ENCODE data around the gene AMIGO2.

Gene AMIGO2

DNA sequence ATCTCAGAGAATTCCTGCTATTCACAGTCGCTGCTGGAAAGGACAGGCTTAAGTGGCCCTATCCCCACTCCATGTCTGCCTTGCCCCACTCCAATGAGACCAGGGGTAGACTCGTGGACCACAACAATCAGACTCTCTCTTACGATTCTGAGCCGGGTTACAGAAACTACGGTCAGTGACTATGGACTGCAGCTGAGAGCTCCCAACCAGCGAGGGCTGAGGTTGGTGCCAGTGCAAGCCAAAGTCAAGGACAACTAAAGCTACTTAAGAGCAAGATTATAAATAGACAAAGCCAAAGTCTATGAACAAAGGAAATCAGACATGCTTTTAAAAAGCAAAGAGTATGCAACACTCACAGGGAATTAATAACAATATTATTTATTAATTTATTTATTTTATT, 18.3 kb upstream of the AMIGO2 start:
- Histone ChIP-seq H3K4me3 (ENCODE audit: control insufficient read depth in 1 of 7, extremely low read depth in 1 of 7, insufficient read depth in 4 of 7, low read depth in 2 of 7, low read length in 6 of 7) (no peak overlapping the region), H3K27ac (ENCODE audit: insufficient read depth in 1 of 2, low read depth in 1 of 2, low read length in 2 of 2, poor library complexity in 1 of 2, severe bottlenecking in 2 of 2) (no peak overlapping the region), H3K4me1 (ENCODE audit: control extremely low read depth in 1 of 4, control insufficient read depth in 4 of 4, insufficient read depth in 4 of 4, low read length in 3 of 4) (no peaks in the 10 kb centered on the region), H3K36me3 (ENCODE audit: control insufficient read depth in 4 of 4, insufficient read depth in 4 of 4, low read length in 3 of 4) (no peaks in the 10 kb centered on the region), H3K27me3 (replicated peaks in 2 of 5; ENCODE audit: control insufficient read depth in 4 of 5, insufficient read depth in 5 of 5, low read length in 4 of 5) (no peaks in the 10 kb centered on the region), H3K9me3 (ENCODE audit: control extremely low read depth in 1 of 5, control insufficient read depth in 4 of 5, insufficient read depth in 2 of 5, low read depth in 1 of 5, low read length in 4 of 5) (no peaks in the 10 kb centered on the region)
- 100% methylated on average over 5 of the region's 6 CpGs for WGBS (ENCODE audit: insufficient coverage)
- CTCF ChIA-PET: no interaction called here
- POLR2A ChIA-PET: no interaction called here
- DNase-seq: no peak

DNA sequence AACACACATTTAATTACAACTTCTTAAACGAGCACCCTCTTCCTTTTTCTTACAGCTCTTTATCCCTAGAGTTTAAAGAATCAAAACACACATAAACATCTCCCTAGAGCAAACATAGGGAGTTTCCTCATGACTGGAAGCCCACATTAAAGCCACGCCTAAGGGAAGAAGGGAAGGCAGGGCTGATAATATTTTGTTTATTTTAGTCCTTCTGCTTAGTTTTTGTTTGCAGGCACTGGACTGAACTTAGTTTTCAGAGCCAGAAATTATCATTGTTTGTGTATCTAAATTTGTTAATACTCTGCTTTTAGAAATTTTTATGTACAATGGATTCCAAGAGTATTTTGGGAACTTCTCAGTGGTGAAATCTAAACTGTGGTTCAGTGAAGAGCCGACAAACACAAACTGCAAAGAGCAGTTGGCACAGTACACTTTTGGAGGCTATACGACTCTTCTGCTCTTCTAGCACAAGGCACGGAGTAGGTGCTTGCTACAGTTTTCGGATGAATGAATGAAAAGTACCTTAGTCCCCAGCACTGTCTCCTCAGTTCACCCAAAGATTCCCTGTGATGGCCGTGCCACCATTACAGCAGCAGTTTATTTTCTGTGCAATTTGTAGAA, 17.6 kb upstream of the AMIGO2 start:
- ChIA-PET CTCF (interaction anchor here (1.3 to 1.4 kb wide), 2 partner anchors 11 to 27 kb away, joined by 3 to 4 read pairs; no protein-coding TSS in a partner anchor), POLR2A (no interaction called here)
- H3K9me3 ChIP-seq (ENCODE audit: control extremely low read depth in 1 of 5, control insufficient read depth in 4 of 5, insufficient read depth in 2 of 5, low read depth in 1 of 5, low read length in 4 of 5): no peaks in the 10 kb centered on the region
- 98% methylated on average over 7 of the region's 7 CpGs for WGBS (ENCODE audit: insufficient coverage)
- H3K36me3 ChIP-seq (ENCODE audit: control insufficient read depth in 4 of 4, insufficient read depth in 4 of 4, low read length in 3 of 4): no peaks in the 10 kb centered on the region
- H3K27ac ChIP-seq (ENCODE audit: insufficient read depth in 1 of 2, low read depth in 1 of 2, low read length in 2 of 2, poor library complexity in 1 of 2, severe bottlenecking in 2 of 2): no peak overlapping the region
- no peaks in the 10 kb centered on the region for H3K4me1 ChIP-seq (ENCODE audit: control extremely low read depth in 1 of 4, control insufficient read depth in 4 of 4, insufficient read depth in 4 of 4, low read length in 3 of 4)
- no peak overlapping the region for H3K4me3 ChIP-seq (ENCODE audit: control insufficient read depth in 1 of 7, extremely low read depth in 1 of 7, insufficient read depth in 4 of 7, low read depth in 2 of 7, low read length in 6 of 7)
- H3K27me3 ChIP-seq (replicated peaks in 2 of 5; ENCODE audit: control insufficient read depth in 4 of 5, insufficient read depth in 5 of 5, low read length in 4 of 5): no peaks in the 10 kb centered on the region
- no peak for DNase-seq

DNA sequence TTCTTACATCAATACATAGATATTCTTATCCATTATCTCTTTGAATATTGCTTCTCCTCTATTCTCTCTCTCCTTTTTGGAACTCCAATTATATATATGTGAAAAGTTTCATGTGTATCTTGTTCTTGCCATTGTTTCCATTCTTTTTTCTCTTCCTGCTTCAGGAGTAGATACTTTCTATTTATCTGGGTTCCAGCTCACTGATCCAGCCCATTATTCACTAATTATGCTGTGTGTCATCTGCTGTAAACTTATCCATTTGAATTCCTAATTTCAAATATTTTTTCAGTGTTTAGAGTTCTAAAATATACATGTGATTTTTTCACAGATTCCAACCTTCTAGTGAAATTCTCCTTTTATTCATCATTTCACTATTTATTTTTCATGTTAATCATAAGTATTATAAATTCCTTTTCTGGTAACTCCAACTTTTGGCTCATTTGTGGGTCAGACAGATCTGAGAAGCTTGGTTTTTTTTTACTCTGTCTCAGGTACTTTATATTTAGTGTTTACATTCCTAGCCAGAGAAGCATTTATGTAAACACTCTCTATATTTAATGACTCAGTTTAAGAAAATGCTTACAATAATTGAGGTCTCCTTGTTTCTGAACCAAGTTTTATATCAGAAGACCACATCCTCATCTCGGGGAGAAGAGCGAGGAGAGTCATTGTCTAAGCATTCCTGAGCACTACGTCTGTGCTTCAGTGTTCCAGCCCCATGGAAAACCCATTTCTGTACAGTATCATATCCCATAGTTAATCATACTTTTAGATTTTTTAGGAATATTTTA, 15.9 kb upstream of the AMIGO2 start:
- DNase-seq: no peak
- CTCF ChIA-PET: interaction anchor here (0.6 to 1.4 kb wide), 5 partner anchors 13 to 302 kb away, joined by 3 to 4 read pairs (median 3); no protein-coding TSS in a partner anchor
- POLR2A ChIA-PET: interaction anchor here (0.5 to 0.7 kb wide), 2 partner anchors 55 to 261 kb away, joined by 4 read pairs; no protein-coding TSS in a partner anchor
- Histone ChIP-seq H3K27ac (ENCODE audit: insufficient read depth in 1 of 2, low read depth in 1 of 2, low read length in 2 of 2, poor library complexity in 1 of 2, severe bottlenecking in 2 of 2) (no peak overlapping the region), H3K4me3 (ENCODE audit: control insufficient read depth in 1 of 7, extremely low read depth in 1 of 7, insufficient read depth in 4 of 7, low read depth in 2 of 7, low read length in 6 of 7) (no peak overlapping the region), H3K9me3 (ENCODE audit: control extremely low read depth in 1 of 5, control insufficient read depth in 4 of 5, insufficient read depth in 2 of 5, low read depth in 1 of 5, low read length in 4 of 5) (peaks cover 0 to 3% (median 0%) of the 10 kb centered on the region in 5 experiments), H3K4me1 (ENCODE audit: control extremely low read depth in 1 of 4, control insufficient read depth in 4 of 4, insufficient read depth in 4 of 4, low read length in 3 of 4) (no peaks in the 10 kb centered on the region), H3K27me3 (replicated peaks in 2 of 5; ENCODE audit: control insufficient read depth in 4 of 5, insufficient read depth in 5 of 5, low read length in 4 of 5) (no peaks in the 10 kb centered on the region), H3K36me3 (ENCODE audit: control insufficient read depth in 4 of 4, insufficient read depth in 4 of 4, low read length in 3 of 4) (no peaks in the 10 kb centered on the region)
- WGBS (ENCODE audit: insufficient coverage): no CpG with 5 or more reads among the region's 3 CpGs

DNA sequence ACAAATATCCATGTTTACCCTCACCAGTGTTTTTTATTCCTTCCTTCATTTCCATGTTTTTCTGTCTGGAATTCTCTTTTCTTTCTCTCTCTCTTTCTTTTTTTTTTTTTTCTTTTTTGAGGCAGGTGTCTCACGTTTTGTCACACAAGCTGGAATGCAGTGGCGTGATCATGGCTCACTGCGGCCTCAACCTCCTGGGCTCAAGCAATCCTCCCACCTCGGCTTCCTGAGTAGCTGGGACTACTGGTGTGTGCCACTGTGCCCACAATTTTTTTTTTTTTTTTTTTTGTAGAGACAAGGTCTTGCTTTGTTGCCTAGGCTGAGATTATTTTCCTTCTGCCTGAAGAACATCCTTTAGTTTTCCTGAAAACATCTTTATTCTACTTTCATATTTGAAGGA, 15.0 kb upstream of the AMIGO2 start:
- no peak for DNase-seq
- ChIA-PET CTCF (interaction anchor here (1.0 to 1.1 kb wide), 3 partner anchors 11 to 302 kb away, joined by 3 to 4 read pairs (median 3); no protein-coding TSS in a partner anchor), POLR2A (interaction anchor here (0.7 kb wide), 1 partner anchor 54 kb away, joined by 4 read pairs; no protein-coding TSS in a partner anchor)
- Histone ChIP-seq H3K4me1 (ENCODE audit: control extremely low read depth in 1 of 4, control insufficient read depth in 4 of 4, insufficient read depth in 4 of 4, low read length in 3 of 4) (no peaks in the 10 kb centered on the region), H3K27me3 (replicated peaks in 2 of 5; ENCODE audit: control insufficient read depth in 4 of 5, insufficient read depth in 5 of 5, low read length in 4 of 5) (no peaks in the 10 kb centered on the region), H3K27ac (ENCODE audit: insufficient read depth in 1 of 2, low read depth in 1 of 2, low read length in 2 of 2, poor library complexity in 1 of 2, severe bottlenecking in 2 of 2) (no peak overlapping the region), H3K4me3 (ENCODE audit: control insufficient read depth in 1 of 7, extremely low read depth in 1 of 7, insufficient read depth in 4 of 7, low read depth in 2 of 7, low read length in 6 of 7) (no peak overlapping the region), H3K9me3 (ENCODE audit: control extremely low read depth in 1 of 5, control insufficient read depth in 4 of 5, insufficient read depth in 2 of 5, low read depth in 1 of 5, low read length in 4 of 5) (peaks cover 0 to 3% (median 0%) of the 10 kb centered on the region in 5 experiments), H3K36me3 (ENCODE audit: control insufficient read depth in 4 of 4, insufficient read depth in 4 of 4, low read length in 3 of 4) (no peaks in the 10 kb centered on the region)
- 100% methylated on average over 2 of the region's 4 CpGs for WGBS (ENCODE audit: insufficient coverage)

DNA sequence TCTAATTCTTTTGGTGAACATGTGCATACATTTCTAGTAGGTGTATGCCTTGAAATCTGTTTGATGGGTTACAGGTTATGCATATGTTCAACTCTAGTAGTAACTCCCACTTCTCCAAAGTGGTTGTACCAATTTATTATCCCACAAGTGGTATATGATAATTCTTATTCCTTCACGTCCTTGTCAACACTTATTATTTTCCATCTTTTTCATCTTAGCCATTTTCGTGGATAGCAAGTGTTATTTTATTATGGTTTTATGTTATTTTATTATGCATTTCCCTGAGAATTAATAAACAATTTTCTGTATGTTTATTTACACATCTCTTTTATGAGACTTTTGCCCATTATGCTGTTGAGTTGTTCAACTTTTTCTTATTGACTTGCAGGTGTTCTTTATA, 11.2 kb upstream of the AMIGO2 start:
- H3K4me3 ChIP-seq (ENCODE audit: control insufficient read depth in 1 of 7, extremely low read depth in 1 of 7, insufficient read depth in 4 of 7, low read depth in 2 of 7, low read length in 6 of 7): no peak overlapping the region
- H3K36me3 ChIP-seq (ENCODE audit: control insufficient read depth in 4 of 4, insufficient read depth in 4 of 4, low read length in 3 of 4): no peaks in the 10 kb centered on the region
- ChIA-PET CTCF (no interaction called here), POLR2A (no interaction called here)
- no peak overlapping the region for H3K27ac ChIP-seq (ENCODE audit: insufficient read depth in 1 of 2, low read depth in 1 of 2, low read length in 2 of 2, poor library complexity in 1 of 2, severe bottlenecking in 2 of 2)
- no peaks in the 10 kb centered on the region for H3K27me3 ChIP-seq (replicated peaks in 2 of 5; ENCODE audit: control insufficient read depth in 4 of 5, insufficient read depth in 5 of 5, low read length in 4 of 5)
- H3K4me1 ChIP-seq (ENCODE audit: control extremely low read depth in 1 of 4, control insufficient read depth in 4 of 4, insufficient read depth in 4 of 4, low read length in 3 of 4): peaks cover 1 to 5% (median 2%) of the 10 kb centered on the region in 4 experiments
- peaks cover 0 to 3% (median 0%) of the 10 kb centered on the region in 5 experiments for H3K9me3 ChIP-seq (ENCODE audit: control extremely low read depth in 1 of 5, control insufficient read depth in 4 of 5, insufficient read depth in 2 of 5, low read depth in 1 of 5, low read length in 4 of 5)
- no peak for DNase-seq
- no CpG with 5 or more reads among the region's 2 CpGs for WGBS (ENCODE audit: insufficient coverage)

DNA sequence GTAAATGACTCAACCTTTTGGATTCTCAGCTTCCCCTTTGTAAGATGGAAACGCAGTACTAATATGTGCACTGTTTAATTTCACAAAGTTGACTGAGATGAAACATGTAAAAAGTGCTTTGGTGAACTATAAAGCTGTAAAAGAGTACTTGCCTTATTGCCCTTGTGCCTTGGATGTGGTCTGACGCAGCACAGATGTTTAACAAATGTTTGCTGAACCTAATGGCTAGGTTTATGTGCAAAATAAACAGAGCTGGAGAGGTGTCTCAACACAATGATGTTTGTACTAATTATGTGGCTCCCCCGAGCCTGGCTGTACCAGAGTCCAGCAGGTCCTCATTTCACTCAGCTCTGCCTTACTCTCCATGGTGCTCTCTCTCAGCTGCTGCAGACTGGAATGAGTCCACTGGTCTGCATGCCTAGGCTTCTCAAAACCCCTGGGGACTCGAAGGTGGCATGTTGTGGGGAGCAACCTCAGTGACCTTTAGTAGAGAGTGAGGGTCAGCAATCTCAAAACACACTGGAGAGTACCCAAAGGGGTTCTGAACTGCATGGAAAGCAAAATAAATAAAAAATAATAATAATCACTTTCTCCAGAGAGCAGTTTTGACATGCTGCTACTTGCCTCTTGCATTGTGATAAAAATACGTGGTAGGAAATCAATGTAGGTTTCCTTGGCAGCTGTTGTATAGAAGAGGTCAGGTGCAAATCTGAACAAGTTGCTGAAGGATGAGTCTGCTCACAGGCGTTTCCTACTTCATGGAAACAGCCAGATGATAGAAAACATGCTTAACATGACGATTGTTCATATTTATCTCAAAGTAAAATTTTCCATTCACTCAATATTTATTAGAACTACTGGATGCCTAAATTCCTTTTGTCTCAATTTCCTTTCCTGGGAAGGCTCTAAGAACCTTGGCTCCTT, 8.5 kb upstream of the AMIGO2 start:
- Histone ChIP-seq H3K36me3 (ENCODE audit: control insufficient read depth in 4 of 4, insufficient read depth in 4 of 4, low read length in 3 of 4) (no peaks in the 10 kb centered on the region), H3K4me3 (ENCODE audit: control insufficient read depth in 1 of 7, extremely low read depth in 1 of 7, insufficient read depth in 4 of 7, low read depth in 2 of 7, low read length in 6 of 7) (no peak overlapping the region), H3K27me3 (replicated peaks in 2 of 5; ENCODE audit: control insufficient read depth in 4 of 5, insufficient read depth in 5 of 5, low read length in 4 of 5) (no peaks in the 10 kb centered on the region), H3K27ac (ENCODE audit: insufficient read depth in 1 of 2, low read depth in 1 of 2, low read length in 2 of 2, poor library complexity in 1 of 2, severe bottlenecking in 2 of 2) (no peak overlapping the region), H3K4me1 (ENCODE audit: control extremely low read depth in 1 of 4, control insufficient read depth in 4 of 4, insufficient read depth in 4 of 4, low read length in 3 of 4) (peaks cover 5 to 26% (median 12%) of the 10 kb centered on the region in 4 experiments), H3K9me3 (ENCODE audit: control extremely low read depth in 1 of 5, control insufficient read depth in 4 of 5, insufficient read depth in 2 of 5, low read depth in 1 of 5, low read length in 4 of 5) (peaks cover 0 to 3% (median 0%) of the 10 kb centered on the region in 5 experiments)
- POLR2A ChIA-PET: no interaction called here
- CTCF ChIA-PET: no interaction called here
- 97% methylated on average over 6 of the region's 7 CpGs for WGBS (ENCODE audit: insufficient coverage)
- DNase-seq: no peak

Data from common myeloid progenitor, CD34-positive (primary cell).